Stimulated activated CD4-positive, alpha-beta T cell treated with anti-CD3 and anti-CD28 coated beads, Interleukin-12 subunit alpha, Interleukin-12 subunit beta, amount 100 ng/mL, for 24 hours (primary cell): ENCODE results near the gene DHRS1.

Experiments
- DNase-seq, 2 experiments: peaks; one replicate each; pipeline ENCODE4 v3.0.0-alpha.2; 2020; ENCODE audit warnings: low read depth in 2 of 2

Gene DHRS1

GRCh38 chr14:24309538-24310264, 10.1 kb upstream of the DHRS1 start, which contains the start of gene LTB4R2:
Gene LTB4R2, plus strand, starts transcription at chr14:24310140. Its CDS starts 525 bp downstream, at chr14:24310665.
- DNase-seq = no peak

GRCh38 chr14:24308342-24309124, 9.0 kb upstream of the DHRS1 start:
- no peak for DNase-seq

GRCh38 chr14:24307575-24308341, 8.2 kb upstream of the DHRS1 start, which contains the start of gene CIDEB:
Gene CIDEB, minus strand, starts transcription at chr14:24307977. Its CDS starts 119 bp downstream, at chr14:24307858.
- no peak for DNase-seq

GRCh38 chr14:24307156-24307574, 7.6 kb upstream of the DHRS1 start:
- no peak for DNase-seq

- DNase-seq = no peak
Observed at GRCh38 chr14:24304019-24304387, 4.4 kb upstream of the DHRS1 start.

GRCh38 chr14:24300326-24300980, 873 bp upstream of the DHRS1 start:
- DNase-seq = no peak

GRCh38 chr14:24298892-24299254, 707 bp downstream of the DHRS1 start:
- DNase-seq = no peak

GRCh38 chr14:24297190-24297964, 2.2 kb downstream of the DHRS1 start:
- no peak for DNase-seq

- peak; percentile 42 to 63 for DNase-seq
Observed at GRCh38 chr14:24296341-24297157, 3.0 kb downstream of the DHRS1 start.

- no peak for DNase-seq
Observed at GRCh38 chr14:24293525-24293924, 6.1 kb downstream of the DHRS1 start.

GRCh38 chr14:24292118-24292807, 7.3 kb downstream of the DHRS1 start:
- no peak for DNase-seq

- DNase-seq = no peak
Observed at GRCh38 chr14:24291446-24292117, 8.0 kb downstream of the DHRS1 start.

- DNase-seq = no peak
Observed at GRCh38 chr14:24290746-24291145, 8.8 kb downstream of the DHRS1 start.

GRCh38 chr14:24289649-24290280, 9.8 kb downstream of the DHRS1 start:
- DNase-seq = peak; percentile 34 to 63

- no peak for DNase-seq
Observed at GRCh38 chr14:24286996-24287395, 12.6 kb downstream of the DHRS1 start.

GRCh38 chr14:24285351-24285750, 14.2 kb downstream of the DHRS1 start:
- DNase-seq = no peak

- DNase-seq = no peak
Observed at GRCh38 chr14:24284501-24285035, 15.0 kb downstream of the DHRS1 start.

GRCh38 chr14:24283796-24284460, 15.7 kb downstream of the DHRS1 start:
- no peak for DNase-seq
